COLO668 (cell line): ENCODE measurements around the gene SLC25A30.
A peak's percentile ranks its signal among the peaks of the same experiment; 100 is the strongest.
"Not testable (repeated sequence)": the region's sequence is repeated elsewhere in the genome, so short reads cannot be mapped to it uniquely, and the experiment has no call there.

Experiments
- DNase-seq: peaks from one replicate; lab custom pipeline; 2025; ENCODE audit not compliant: unreplicated experiment; lab: John Stamatoyannopoulos, UW

The SLC25A30 gene

DNA sequence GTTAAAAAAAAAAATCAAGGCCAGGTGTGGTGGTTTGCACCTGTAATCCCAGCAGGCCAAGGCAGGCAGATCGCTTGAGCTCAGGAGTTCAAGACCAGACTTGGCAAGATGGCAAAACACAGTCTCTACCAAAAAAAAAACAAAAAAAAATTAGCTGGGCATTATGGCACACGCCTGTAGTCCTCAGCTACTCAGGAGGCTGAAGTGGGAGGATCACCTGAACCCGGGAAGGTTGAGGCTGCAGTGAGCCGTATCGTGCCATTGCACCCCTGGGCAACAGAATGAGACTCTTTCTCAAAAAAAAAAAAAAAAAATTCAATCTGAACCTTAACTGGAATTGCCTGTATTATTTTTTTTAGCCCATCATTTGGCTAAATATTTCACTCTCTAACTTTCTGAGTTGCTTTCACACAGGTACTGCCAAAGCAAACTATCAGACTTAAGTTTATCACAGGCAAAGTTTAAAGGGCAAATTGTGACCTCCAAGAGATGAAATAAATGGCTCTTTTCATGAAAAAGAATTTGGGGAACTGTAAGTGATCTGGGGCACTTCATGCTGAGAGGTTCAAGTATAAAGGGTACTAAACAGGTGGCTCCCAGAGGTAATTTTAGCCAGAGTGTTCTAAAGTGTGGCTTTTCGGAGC lies 14.7 kb upstream of the SLC25A30 start:
- DNase-seq = no peak

DNA sequence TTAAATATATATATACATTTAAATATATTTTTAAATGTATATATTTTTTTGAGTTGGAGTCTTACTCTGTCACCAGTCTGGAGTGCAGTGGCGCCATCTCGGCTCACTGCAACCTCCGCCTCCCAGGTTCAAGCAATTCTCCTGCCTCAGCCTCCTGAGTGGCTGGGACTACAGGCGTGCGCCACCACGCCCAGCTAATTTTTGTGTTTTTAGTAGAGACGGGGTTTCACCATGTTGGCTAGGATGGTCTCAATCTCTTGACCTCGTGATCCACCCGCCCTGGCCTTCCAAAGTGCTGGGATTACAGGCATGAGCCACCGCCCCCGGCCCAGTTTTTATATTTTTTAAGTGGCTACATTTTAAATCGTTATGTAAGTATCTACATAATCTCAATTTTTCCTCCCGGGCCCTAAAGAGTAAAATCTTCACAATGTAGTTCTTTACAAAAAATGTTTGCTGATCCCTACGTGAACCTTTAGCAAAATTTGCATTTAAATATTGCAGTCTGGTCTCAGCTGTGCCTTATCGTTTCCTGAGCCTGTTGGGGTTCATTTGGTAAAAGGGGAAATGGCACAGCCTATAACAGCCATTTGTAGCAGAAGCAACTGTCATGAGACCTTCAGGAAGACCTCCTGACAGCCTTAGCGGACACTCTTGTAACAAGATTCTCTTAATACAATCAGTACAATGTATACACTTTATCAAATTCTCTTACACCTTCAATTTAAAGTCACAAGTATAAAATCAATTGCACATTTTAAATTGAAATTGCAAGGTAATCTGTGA lies 8.1 kb upstream of the SLC25A30 start:
- not testable (repeated sequence) for DNase-seq

DNA sequence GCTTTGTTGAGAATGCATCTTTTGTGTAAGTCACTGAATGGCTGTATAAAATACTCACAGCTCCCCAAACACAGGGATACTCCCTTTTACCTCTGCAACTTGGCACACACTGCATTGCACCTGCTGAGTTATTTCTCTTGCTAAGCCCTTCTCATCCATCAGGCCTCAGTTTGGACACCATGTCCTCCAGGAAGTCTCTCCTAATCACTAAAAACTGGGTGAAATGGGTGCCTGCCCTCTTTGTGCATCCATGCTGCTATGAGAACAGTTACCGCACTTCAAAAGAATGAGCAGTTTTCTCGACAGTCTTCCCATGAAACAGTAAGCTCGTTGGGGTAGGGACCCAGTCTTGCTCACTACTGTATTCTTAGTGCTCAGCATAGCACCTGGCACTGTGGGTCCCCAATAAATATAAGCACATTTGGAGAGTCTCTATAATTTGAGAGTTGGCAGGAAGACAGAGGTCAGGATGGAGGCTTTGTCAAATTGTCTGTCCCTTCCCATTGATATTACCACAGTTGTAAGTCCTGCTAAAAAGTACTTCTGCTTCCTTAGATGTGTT lies 4.6 kb upstream of the SLC25A30 start:
- DNase-seq = no peak

DNA sequence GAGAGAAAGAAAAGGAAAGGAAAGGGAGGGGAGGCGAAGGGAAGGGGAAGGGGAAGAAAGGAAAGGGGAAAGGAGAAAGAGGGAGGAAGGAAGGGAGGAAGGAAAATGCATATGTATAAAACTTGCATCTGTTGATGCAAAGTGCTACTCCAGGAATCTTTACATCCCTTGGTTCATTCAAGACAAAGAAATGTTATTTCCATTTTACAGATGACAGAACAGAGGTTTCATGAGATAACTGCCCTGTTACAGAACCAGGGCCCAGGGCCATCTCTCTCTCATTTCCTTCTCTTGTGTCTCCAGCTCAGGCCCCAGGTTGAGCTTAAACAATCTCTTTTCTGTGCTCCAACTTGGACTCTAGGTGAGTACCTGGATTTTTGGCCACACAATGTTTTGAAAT lies 1.8 kb upstream of the SLC25A30 start:
- DNase-seq = no peak

DNA sequence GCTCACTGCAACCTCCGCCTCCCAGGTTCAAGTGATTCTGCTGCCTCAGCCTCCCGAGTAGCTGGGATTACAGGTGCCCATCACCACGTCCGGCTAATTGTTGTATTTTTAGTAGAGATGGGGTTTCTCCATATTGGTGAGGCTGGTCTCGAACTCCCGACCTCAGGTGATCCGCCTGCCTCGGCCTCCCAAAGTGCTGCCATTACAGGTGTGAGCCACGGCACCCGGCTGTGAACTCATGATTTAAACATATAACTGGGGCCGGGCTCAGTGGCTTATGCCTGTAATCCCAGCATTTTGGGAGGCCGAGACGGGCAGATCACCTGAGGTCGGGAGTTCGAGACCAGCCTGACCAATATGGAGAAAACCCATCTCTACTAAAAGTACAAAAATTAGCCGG lies 1.2 kb upstream of the SLC25A30 start:
- not testable (repeated sequence) for DNase-seq

DNA sequence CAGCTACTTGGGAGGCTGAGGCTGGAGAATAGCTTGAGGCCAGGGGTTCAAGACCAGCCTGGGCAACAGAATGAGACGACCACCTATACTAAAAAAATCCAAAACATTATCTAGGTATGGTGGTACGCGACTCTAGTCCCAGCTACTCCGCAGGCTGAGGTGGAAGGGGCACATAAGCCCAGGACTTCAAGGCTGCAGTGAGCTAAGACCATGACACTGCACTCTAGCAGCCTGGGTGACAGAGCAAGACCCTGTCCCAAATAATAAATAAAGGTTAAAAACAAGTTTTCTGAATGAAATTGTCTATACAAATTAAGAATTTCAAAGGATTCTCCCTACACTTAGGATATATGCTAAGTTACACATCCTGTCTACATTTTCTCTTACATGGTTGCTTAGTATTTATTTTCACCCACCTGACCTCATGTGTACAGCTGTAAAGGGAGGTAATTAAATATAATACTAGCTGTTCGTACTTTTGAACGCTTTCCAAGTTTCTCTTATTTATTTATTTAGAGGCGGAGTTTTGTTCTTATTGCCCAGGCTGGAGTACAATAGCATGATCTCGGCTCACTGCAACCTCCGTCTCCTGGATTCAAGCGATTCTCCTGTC lies 1.6 kb downstream of the SLC25A30 start:
- no peak for DNase-seq

DNA sequence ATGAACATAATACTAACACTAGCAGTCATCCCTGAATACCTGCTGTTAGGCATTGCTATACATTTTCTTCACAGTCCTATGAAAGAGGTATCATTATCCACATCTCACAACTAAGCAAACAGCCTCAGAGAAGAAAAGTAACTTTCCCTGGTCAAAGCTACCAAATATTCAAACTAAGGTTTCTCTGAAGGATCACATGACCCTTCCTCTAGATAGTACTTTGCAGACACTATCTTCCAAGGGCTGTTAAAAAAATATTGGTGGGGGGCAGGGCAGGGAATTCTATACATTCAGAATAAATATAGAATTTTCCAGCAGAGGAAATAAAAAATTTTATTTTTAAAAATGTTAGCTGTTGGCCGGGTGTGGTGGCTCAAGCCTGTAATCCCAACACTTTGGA lies 3.1 kb downstream of the SLC25A30 start:
- DNase-seq = no peak

DNA sequence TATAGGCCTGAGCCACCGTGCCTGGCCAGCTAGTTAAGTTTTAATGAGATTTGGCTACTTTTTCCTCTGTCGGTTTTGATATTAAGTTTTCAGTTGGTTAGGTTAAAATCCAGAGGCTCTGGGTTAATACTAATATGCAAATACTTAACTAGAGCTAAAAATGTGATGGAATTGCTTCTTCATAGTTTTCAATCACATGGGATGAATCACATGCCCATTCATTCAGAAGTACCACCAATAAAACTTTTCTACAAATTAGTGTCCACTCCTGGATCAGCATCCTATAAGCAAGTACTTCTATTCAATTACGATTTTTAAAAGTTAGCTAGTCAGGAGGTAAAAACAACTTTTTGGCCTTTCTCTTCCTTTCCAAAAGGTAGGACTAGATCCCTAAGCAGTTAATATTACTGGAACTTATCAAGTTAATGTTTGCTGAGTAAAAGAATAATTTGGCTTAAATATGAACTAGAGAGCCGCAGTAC lies 4.3 kb downstream of the SLC25A30 start:
- no peak for DNase-seq

DNA sequence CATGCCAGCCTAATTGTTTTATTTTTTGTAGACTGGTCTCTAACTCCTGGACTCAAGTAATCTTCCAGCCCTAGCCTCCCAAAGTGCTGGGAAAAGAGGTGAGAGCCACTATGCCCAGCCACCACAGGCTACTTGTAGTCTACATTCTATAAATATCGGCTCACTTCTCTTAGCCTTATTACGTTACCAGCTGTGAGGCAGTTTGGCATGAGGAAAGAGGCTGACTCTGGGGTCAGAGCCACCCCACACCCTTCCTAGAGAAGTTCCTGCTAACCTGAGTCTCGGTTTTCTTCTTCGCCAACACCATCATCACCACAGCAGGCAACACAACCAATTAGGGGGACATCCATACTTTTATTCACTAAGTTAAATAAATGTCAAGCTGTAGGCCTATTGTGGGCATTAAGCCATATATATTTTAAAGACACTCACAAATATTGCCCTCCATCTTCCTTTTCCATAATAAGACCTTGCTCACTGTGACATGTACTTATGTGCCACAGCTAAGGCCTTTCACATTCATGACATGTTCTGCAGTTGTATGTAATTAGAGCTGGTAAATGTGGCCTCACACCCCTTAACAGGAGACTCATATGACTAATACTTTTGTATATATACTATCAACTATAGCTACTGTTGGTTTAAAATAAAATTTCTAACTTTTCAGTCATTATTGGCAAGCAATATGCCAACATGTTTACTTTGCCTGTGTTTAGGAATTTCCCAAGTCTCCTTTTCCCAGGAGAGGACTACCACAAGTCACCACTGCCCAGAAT lies 5.7 kb downstream of the SLC25A30 start:
- no peak for DNase-seq

DNA sequence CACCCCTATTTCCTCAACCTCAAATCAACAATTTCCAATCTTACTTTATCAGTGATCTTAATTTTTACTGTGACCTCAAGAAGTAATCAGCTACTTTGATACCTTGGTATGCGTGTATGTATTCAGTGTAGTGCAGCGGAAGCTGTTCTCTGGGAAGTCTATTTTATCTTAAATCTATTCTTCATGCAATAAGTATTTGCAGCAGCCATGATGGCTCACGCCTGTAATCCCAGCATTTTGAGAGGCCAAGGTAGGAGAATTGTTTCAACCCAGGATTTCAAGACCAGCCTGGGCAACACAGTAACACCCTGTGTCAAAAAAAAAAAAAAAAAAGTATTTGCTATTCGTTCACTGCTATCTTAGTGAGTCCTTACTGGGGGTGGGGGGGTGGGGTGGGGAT lies 6.5 kb downstream of the SLC25A30 start:
- no peak for DNase-seq

DNA sequence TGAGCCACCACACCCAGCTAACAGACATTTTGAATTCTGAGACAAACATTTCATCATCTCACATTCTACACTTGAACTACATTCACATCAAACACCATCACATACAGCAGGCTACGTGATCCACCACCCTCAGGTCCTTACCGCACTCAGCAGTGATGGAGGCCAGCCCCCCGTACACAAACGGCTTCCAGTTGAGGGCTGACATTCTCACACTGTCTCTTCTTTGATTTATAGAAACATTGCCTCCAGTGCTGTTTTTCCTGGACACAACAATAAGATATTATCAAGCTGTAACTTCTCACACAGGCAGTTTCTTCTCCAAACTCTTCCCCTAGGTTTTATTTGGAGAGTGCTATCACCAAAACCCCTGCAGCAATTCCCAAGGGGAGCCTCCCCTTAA lies 7.0 kb downstream of the SLC25A30 start:
- no peak for DNase-seq

DNA sequence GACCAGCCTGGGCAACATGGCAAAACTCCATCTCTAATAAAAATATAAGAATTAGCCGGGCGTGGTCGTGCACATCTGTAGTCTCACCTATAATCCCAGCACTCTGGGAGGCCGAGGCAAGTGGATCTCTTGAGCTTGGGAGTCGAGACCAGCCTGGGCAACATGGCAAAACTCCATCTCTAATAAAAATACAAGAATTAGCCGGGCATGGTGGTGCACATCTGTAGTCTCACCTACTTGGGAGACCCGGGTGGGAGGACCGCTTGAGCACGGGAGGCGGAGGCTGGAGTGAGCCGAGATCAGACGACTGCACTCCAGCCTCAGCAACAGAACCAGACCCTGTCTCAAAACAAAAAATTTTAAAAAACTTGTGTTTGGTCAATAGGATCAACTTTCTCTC lies 7.7 kb downstream of the SLC25A30 start:
- no peak for DNase-seq

DNA sequence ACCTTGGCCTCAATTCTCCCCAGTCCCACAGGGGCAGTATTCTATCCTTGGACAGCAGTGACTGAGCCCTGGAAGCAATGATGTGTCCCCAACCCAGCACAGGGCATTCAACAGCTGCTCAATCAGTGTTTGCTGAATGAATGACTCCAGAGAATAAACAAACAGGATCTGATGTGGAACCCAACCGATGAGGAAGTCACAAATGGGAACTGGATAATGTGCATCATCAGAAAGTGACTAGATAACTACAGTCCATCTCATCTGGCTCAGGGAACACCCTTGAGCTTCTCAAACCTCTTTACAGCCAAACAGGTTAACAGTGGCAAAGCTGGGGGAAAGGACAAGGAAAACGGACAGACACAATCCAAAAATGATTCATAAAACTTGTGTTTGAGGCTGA lies 8.2 kb downstream of the SLC25A30 start:
- DNase-seq = peak; percentile 38

DNA sequence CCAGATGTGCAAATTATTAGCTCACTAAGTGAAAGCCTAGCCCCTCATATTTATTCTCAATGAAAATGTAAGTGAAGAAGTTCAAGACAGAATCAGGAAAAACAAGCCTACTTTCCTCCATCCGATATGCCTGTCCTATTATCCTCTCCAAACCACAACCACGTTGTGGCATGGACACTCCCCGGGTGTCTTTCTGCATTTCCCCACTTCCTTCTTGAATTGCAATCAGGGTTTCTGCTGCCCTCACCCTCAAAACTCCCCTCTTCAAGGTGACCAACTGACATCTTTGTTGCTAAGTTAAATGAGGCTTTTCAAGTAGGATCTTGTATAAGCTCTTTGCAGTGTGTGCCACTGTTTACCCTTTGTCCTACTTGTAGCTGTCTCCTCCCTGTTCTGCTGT lies 11.8 kb downstream of the SLC25A30 start:
- no peak for DNase-seq

DNA sequence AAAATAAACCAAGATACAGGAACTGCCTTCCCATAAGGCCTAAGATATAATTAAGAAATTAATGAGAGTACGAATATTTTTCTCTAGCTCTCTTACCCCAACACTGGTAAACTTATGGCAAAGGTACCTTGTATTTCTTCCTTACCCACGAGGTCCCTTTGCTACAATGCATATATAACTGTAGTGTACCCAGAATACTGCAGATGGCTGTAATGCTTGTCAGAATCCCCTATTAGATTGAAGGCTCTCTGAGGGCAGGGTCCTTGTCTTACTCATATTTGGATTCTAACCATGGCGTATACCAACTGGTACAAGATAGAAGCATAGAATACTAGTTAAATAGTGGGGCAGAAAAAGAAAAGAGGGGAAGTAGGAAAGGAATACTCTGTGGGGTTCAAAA lies 15.1 kb downstream of the SLC25A30 start:
- DNase-seq = no peak

DNA sequence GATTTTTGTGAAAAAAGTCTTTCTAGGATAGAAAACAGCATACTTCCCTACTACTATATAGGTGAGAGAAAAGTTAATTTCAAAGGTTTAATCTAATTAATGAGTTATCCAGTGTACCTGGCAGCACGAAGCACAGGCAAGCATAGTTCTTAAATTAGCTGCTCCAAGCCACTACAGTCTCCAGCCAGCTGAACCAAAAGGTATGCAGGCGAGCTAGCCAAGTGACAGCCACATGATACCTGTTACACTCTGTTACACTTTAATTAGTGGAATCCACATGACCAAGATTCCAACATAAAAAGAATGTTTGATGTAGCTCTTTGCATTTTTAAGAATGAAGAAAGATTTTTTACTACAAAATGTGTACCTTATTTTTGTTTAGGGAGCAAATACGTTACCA lies 15.5 kb downstream of the SLC25A30 start:
- no peak for DNase-seq

DNA sequence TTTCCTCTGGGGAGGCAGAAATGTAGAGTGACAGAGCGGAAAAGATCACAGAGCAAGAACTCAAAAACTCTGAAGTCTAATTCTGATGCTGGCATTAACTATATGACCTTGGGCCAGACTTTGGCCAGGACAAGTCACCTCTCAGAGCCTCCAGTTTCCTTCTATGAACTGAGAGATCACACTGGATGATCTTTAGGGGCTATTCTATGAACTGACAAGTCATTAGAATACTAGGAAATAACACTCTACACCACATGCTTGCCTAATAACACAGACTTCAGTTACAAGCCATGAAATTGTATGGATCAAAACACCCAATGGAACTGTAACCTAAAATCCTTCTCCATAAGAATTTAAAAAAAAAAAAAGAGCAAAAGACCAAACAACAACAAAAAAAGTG lies 16.9 kb downstream of the SLC25A30 start:
- no peak for DNase-seq

DNA sequence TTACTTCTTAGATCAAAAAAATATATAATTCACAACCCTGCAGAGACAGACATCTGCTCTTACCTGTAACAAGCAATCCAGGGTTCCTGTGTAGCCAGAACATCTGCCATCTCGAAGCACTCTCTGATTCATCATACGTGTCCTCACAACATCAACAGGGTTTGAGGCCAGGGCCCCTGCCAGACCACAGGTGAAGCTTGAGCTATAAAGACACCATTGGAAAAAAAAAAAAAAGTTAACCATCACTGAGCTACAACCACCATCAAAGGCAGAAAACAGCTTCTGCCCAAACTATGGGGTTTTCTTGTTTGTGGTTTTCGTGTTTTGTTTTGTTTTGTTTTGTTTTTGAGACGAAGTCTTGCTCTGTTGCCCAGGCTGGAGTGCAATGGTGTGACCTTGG lies 19.3 kb downstream of the SLC25A30 start:
- no peak for DNase-seq

DNA sequence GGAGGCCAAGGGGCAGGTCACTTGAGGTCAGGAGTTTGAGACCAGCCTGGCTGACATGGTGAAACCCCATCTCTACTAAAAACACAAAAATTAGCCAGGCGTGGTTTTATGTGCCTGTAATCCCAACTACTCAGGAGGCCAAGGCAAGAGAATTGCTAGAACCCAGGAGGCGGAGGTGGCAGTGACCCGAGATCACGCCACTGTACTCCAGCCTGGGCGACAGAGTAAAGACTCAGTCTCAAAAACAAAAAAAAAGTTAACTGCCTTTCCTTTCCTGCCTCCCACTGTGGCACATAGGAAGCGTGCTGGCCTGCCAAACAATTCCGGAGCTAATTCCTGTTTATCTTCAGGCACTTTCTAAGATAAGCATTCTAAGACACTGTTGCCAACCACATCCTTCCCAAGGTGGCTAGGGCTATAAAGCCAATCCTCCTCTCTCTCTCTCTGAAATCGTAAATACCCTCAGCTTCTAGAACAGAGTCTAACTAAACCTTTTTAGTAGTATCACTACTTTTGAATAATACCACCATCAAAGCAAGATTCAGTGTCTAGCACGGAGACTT lies 21.6 kb downstream of the SLC25A30 start:
- no peak for DNase-seq

DNA sequence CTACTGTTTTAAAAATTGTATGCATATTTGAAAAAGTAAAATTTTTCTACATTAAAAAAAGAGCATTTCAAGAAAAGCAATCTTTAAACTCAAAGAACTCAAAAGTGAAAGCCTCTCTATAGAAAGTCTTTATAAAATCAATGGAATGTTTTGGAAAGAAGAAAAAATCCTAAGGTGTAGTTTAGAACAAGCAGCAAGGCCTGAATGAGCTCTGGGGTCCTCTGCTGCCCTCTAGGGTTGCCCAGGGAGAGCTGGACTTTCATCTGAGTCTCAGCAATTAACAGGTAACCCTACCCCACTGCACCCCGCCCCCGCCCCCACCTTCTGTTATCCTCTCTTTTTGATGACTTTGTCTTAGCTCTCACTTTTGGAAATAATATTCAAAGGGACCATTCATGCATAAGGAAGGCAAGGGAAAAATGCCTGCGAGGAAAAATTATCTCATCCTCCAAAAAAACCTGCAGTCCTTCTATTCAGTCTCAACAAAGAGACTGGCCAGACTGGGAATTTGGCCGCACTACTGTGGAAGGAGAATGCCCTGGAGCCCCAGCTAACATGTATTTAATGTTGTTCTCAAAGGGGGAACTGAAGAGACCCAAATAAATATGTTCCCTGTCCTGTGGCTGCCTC lies 24.1 kb downstream of the SLC25A30 start:
- peak; percentile 71 for DNase-seq
